K562 (cell line): Measurements from ENCODE around the gene CRPPA. TPM values are rescaled to one million over a fixed set of nuclear protein-coding genes. Genes with fewer than 3 reads are reported as not detected.

Experiments
- CBX3 ChIP-seq, 2 experiments: IDR thresholded peaks; 1 replicate in 1 of 2; 2 replicates in 1 of 2; pipeline ENCODE4 v1.6.1; 2012; ENCODE audit warnings: inconsistent platforms in 2 of 2, low read length in 2 of 2, borderline replicate concordance in 1 of 2, control low read depth in 1 of 2
- COPS2 ChIP-seq: fragments of 450-650 bp; conservative IDR thresholded peaks from 2 replicates; pipeline ENCODE4 v1.6.1; 2016; ENCODE audit warnings: mild to moderate bottlenecking, moderate library complexity
- PML ChIP-seq: IDR thresholded peaks from 2 replicates; pipeline ENCODE4 v1.6.1; 2012; ENCODE audit warnings: low read length, inconsistent platforms
- TCF7 ChIP-seq: sonication (generic); IDR thresholded peaks from 2 replicates; pipeline ENCODE4 v1.6.1; 2016; ENCODE audit warnings: antibody characterized with exemption, borderline replicate concordance
- TRIM24 ChIP-seq, 2 experiments: fragments of 450-650 bp; IDR thresholded peaks; 2 replicates each; pipeline ENCODE4 v1.6.1; 2016
- XRCC3 ChIP-seq: fragments of 450-650 bp; IDR thresholded peaks from 2 replicates; pipeline ENCODE4 v1.6.1; 2017; ENCODE audit warnings: mild to moderate bottlenecking, moderate library complexity
- ZBTB17 ChIP-seq: fragments of 450-650 bp; formaldehyde crosslinking; IDR thresholded peaks from 2 replicates; pipeline ENCODE4 v1.4.0; 2020; ENCODE audit warnings: mild to moderate bottlenecking
- ZSCAN32 ChIP-seq: fragments of 450-650 bp; formaldehyde crosslinking; IDR thresholded peaks from 2 replicates; pipeline ENCODE4 v1.4.0; 2020; ENCODE audit warnings: mild to moderate bottlenecking, moderate library complexity
- polyA plus RNA-seq, 8 experiments: library from polyadenylated mRNA; depleted of rRNA in 4 of 8; stranded (reverse) in 5 of 8; unstranded in 3 of 8; fragments of >200 nt; fragmentation: Nextera tagmentation in 2 of 8; fragmentation: Illumina TruSeq in 1 of 8; extraction: Ambion mirVana in 2 of 8; extraction: Trizol in 1 of 8; gene quantifications; 2 replicates each; pipeline versions ENCODE4 v1.2.1 to v1.2.3, GENCODE V29; 2011 to 2014; ENCODE audit warnings: inconsistent platforms in 1 of 8, missing spikeins in 1 of 8
- total RNA-seq, 7 experiments: library from RNA; depleted of rRNA in 6 of 7; stranded (reverse); fragments of >200 nt in 6 of 7; fragmentation: Illumina TruSeq in 2 of 7; extraction: Trizol in 2 of 7; gene quantifications; 2 replicates each; pipeline versions ENCODE4 v1.2.1 to v1.2.3, GENCODE V29; 2011 to 2021; ENCODE audit warnings: low replicate concordance in 1 of 7
- TF ChIP-seq, protein P1 (sequence below): fragments of 450-650 bp; IDR thresholded peaks from 2 replicates; pipeline ENCODE4 v1.6.1; 2017; ENCODE audit warnings: antibody characterized with exemption, mild to moderate bottlenecking
- TF ChIP-seq, protein P2 (sequence below): sonication (generic); formaldehyde crosslinking; IDR thresholded peaks from 2 replicates; pipeline ENCODE4 v1.8.0; 2022; ENCODE audit warnings: missing genetic modification reagents, mild to moderate bottlenecking, borderline replicate concordance
- TF ChIP-seq, protein P3 (sequence below): fragments of 250-450 bp; sonication (Bioruptor Pico); IDR thresholded peaks from 2 replicates; pipeline ENCODE4 v1.5.0; 2021; ENCODE audit warnings: mild to moderate bottlenecking, moderate library complexity
- TF ChIP-seq, protein P4 (sequence below): IDR thresholded peaks from 2 replicates; pipeline ENCODE4 v1.6.1; 2016; ENCODE audit warnings: missing genetic modification characterization, missing compliant biosample characterization

CRPPA gene
- total and polyA plus RNA-seq, 9 of the 15 experiments (the other 6 are each of a cell fraction or from before 2014, with no cell fraction given): 3.9 to 14.4 (median 7.8) TPM

DNA sequence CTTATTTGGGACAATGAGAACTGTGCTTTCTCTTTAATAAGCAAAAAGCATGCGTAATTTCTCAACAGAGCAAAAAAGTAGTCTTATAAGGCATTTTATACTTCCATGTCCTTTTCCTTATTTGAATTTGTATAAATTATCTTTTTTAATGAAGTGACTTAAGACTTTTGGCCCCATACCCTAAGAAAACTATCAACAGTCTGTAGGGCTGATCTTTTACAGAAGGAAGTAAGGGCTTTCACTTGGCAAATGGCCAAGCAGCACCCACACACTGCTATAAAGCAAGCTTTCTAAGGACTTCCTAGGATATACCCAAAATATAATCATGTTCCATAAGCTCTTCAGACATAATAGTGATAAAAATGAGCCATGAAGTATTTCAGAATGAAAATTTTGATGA is 3.4 kb downstream of the CRPPA start (continued):
- TF ChIP-seq, protein P1, sequence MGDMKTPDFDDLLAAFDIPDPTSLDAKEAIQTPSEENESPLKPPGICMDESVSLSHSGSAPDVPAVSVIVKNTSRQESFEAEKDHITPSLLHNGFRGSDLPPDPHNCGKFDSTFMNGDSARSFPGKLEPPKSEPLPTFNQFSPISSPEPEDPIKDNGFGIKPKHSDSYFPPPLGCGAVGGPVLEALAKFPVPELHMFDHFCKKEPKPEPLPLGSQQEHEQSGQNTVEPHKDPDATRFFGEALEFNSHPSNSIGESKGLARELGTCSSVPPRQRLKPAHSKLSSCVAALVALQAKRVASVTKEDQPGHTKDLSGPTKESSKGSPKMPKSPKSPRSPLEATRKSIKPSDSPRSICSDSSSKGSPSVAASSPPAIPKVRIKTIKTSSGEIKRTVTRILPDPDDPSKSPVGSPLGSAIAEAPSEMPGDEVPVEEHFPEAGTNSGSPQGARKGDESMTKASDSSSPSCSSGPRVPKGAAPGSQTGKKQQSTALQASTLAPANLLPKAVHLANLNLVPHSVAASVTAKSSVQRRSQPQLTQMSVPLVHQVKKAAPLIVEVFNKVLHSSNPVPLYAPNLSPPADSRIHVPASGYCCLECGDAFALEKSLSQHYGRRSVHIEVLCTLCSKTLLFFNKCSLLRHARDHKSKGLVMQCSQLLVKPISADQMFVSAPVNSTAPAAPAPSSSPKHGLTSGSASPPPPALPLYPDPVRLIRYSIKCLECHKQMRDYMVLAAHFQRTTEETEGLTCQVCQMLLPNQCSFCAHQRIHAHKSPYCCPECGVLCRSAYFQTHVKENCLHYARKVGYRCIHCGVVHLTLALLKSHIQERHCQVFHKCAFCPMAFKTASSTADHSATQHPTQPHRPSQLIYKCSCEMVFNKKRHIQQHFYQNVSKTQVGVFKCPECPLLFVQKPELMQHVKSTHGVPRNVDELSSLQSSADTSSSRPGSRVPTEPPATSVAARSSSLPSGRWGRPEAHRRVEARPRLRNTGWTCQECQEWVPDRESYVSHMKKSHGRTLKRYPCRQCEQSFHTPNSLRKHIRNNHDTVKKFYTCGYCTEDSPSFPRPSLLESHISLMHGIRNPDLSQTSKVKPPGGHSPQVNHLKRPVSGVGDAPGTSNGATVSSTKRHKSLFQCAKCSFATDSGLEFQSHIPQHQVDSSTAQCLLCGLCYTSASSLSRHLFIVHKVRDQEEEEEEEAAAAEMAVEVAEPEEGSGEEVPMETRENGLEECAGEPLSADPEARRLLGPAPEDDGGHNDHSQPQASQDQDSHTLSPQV: peak; percentile 5; the same call in 1 of the 2 replicates
- TF ChIP-seq CBX3 (IDR thresholded peaks at IDR 0.05; ENCODE audit: borderline replicate concordance in 1 of 2, low read length in 2 of 2) (no peak; a peak in 1 of 3 replicates), ZBTB17 (no peak), XRCC3 (no peak), ZSCAN32 (no peak), PML (no peak), COPS2 (no peak), TCF7 (no peak), TRIM24 (IDR thresholded peaks at IDR 0.05) (peak; percentile 27 to 49; a peak in 2 of 4 replicates)
- TF ChIP-seq, protein P2, sequence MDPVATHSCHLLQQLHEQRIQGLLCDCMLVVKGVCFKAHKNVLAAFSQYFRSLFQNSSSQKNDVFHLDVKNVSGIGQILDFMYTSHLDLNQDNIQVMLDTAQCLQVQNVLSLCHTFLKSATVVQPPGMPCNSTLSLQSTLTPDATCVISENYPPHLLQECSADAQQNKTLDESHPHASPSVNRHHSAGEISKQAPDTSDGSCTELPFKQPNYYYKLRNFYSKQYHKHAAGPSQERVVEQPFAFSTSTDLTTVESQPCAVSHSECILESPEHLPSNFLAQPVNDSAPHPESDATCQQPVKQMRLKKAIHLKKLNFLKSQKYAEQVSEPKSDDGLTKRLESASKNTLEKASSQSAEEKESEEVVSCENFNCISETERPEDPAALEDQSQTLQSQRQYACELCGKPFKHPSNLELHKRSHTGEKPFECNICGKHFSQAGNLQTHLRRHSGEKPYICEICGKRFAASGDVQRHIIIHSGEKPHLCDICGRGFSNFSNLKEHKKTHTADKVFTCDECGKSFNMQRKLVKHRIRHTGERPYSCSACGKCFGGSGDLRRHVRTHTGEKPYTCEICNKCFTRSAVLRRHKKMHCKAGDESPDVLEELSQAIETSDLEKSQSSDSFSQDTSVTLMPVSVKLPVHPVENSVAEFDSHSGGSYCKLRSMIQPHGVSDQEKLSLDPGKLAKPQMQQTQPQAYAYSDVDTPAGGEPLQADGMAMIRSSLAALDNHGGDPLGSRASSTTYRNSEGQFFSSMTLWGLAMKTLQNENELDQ (CRISPR knock-in tag): no peak
- TF ChIP-seq, protein P3, sequence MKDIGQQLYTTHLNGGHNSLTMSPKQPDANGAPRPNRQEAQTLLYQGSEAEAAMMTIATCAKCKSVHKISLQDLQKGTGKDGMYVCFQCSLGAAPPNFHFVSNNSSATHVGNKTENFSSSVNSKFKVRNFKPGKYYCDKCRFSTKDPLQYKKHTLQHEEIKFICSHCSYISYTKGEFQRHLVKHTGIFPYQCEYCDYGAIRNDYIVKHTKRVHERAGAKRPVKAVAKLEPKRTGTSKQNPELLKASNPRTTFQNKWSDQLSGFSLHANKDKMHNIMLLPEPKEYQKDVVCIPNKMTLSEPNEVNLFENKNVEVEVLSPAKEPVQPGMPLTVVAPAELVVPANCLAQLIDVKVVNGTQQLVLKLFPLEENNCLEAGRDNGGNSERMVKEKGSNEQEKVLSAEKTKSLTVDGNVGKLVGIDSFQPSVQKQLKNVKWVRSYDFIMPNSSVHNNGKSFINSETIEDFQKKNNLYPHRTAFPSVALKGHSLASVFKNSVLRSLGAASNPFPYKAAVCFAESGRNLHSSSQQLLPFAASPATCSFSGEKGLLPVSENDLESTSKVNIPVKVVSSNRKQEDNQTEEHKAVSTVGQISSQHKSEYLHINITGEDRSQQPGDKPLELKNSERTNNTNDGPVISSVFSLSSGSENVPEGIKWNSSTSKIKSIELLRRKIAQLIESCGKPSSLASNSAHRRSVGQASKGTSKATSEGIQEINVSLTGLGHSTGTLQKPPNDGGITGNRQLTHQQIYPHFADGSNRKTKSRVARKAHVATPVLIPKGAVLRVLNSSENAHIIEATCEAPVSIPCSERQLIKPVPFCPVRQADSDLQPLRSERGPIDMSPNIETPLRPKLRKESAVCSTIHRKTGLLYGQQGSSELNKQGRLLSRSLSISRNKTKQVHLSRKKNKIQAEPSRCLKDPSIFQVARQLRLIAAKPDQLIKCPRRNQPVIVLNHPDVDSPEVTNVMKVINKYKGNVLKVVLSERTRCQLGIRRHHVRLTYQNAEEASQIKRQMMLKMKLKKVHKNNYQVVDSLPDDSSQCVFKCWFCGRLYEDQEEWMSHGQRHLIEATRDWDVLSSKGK (CRISPR knock-in tag): no peak
- TF ChIP-seq, protein P4, sequence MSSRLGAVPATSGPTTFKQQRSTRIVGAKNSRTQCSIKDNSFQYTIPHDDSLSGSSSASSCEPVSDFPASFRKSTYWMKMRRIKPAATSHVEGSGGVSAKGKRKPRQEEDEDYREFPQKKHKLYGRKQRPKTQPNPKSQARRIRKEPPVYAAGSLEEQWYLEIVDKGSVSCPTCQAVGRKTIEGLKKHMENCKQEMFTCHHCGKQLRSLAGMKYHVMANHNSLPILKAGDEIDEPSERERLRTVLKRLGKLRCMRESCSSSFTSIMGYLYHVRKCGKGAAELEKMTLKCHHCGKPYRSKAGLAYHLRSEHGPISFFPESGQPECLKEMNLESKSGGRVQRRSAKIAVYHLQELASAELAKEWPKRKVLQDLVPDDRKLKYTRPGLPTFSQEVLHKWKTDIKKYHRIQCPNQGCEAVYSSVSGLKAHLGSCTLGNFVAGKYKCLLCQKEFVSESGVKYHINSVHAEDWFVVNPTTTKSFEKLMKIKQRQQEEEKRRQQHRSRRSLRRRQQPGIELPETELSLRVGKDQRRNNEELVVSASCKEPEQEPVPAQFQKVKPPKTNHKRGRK (tag): peak; percentile 34
